Measurements from ENCODE around the gene TMPRSS11D.

Gene TMPRSS11D

DNA sequence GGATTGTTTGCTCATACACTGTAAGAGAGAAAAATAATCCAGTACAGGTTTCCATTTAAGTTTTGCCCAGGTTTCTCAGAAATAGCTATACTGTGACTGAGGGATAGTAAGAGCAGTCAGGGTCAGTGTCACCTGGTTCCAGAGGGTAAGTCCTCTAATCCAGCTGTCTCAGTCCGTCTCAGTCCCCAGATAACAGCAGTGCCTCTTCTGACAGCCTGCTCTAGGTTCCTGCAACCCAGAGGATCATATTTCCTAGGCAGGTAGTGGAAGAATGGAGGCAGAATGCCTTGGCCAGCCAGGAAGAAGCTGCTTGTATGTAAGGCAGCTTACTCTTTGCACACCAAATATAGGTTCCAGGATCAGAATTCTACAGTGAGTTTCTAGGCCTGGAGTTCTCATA, 107.1 kb downstream of the TMPRSS11D start:
- H3K27ac ChIP-seq (ENCODE audit: low read depth, low read length, severe bottlenecking) = no peak overlapping the region
- H3K4me1 ChIP-seq (ENCODE audit: control insufficient read depth, insufficient read depth, low read length, poor library complexity, severe bottlenecking) = no peaks in the 10 kb centered on the region
- no peaks in the 10 kb centered on the region for H3K36me3 ChIP-seq (ENCODE audit: control insufficient read depth, insufficient read depth, low read length)
- H3K4me3 ChIP-seq (ENCODE audit: extremely low read depth, insufficient read depth, low read length, poor library complexity, severe bottlenecking) = no peak overlapping the region
- WGBS, 2 experiments (ENCODE audit: insufficient coverage in 2 of 2) = 100% methylated on average over 1 of the region's 1 CpG; no CpG with 5 or more reads in 1 of the 2 experiments
- no peaks in the 10 kb centered on the region for H3K9me3 ChIP-seq (ENCODE audit: control insufficient read depth, low read length)

Measured in mesodermal cell (in vitro differentiated cells).